ENCODE data around the gene SRGAP2. TPM values are rescaled to one million over a fixed set of nuclear protein-coding genes. Genes with fewer than 3 reads are reported as not detected.
A peak's percentile ranks its signal among the peaks of the same experiment; 100 is the strongest.
"Not testable (repeated sequence)": the region's sequence is repeated elsewhere in the genome, so short reads cannot be mapped to it uniquely, and the experiment has no call there.

The SRGAP2 gene
- total and polyA plus RNA-seq, 2 experiments from 2014 or later: 42.3 to 55.3 TPM

- DNase-seq; H3K36me3 ChIP-seq (ENCODE audit: low read depth); in situ Hi-C loops (cut with MboI); H3K27ac ChIP-seq; H3K4me3 ChIP-seq; H3K79me2 ChIP-seq (ENCODE audit: insufficient read depth); H3K4me1 ChIP-seq (ENCODE audit: insufficient read depth); H3K4me2 ChIP-seq (ENCODE audit: unreplicated experiment); H3K9ac ChIP-seq; H4K20me1 ChIP-seq (ENCODE audit: insufficient read depth); H3K9me3 ChIP-seq (ENCODE audit: low read depth); H3K9me2 ChIP-seq (ENCODE audit: insufficient read depth); H2AFZ ChIP-seq; H3K27me3 ChIP-seq (replicated peaks; ENCODE audit: insufficient read depth); H3F3A ChIP-seq (ENCODE audit: insufficient read depth): not testable (repeated sequence)
- WGBS, 2 experiments (ENCODE audit: low coverage in 1 of 2, low lambda C conversion rate in 2 of 2, missing lambda C conversion rate in 2 of 2): no CpG with 5 or more reads among the region's 2 CpGs
Measured at GRCh38 chr1:206195182-206195581, 8.2 kb upstream of the SRGAP2 start.

GRCh38 chr1:206196748-206197424 is 6.5 kb upstream of the SRGAP2 start:
- H3K4me2 ChIP-seq (ENCODE audit: unreplicated experiment); H3K4me3 ChIP-seq; H3K36me3 ChIP-seq (ENCODE audit: low read depth); H4K20me1 ChIP-seq (ENCODE audit: insufficient read depth); H3K4me1 ChIP-seq (ENCODE audit: insufficient read depth); H3K9me3 ChIP-seq (ENCODE audit: low read depth); in situ Hi-C loops (cut with MboI); H3K9ac ChIP-seq; H3K79me2 ChIP-seq (ENCODE audit: insufficient read depth); H3F3A ChIP-seq (ENCODE audit: insufficient read depth); DNase-seq; H2AFZ ChIP-seq; H3K9me2 ChIP-seq (ENCODE audit: insufficient read depth); H3K27me3 ChIP-seq (replicated peaks; ENCODE audit: insufficient read depth); H3K27ac ChIP-seq: not testable (repeated sequence)
- WGBS, 2 experiments (ENCODE audit: low coverage in 1 of 2, low lambda C conversion rate in 2 of 2, missing lambda C conversion rate in 2 of 2): 100% methylated on average over 3 of the region's 3 CpGs

DNA sequence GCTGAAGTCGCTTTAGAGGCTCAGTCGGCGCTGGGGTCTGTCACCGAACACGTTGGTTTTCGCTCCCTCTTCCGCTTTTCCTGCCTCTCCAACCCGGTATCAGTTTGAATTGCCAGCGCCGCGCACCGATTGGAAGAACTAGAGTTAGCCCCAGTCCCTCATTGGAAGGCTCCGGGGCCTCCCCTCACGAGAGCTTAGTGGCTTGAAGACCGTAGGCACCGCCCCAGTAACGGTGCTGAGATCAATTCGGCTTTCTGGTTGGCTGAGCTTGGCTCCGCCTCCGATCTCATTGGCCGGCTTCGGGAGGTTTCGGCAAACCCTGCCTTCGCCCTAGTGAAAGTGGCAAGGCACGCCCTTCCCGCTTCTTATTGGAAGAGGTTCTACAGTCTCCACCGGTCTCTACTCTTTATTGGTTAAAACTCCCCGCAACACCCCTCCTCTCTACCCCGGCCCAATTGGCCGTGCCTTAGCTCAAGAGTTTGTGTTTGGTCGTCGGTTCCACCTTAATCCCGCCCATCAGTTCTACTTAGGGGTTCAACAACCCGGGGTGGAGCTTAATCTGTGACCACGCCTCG is 465 bp upstream of the SRGAP2 start, which contains the start of gene FAM72A:
FAM72A (minus strand) TSS at position 51 of the 575 bp plus-strand sequence. CDS start 814 bp downstream, outside the sequence.
- Histone ChIP-seq H3K27ac (peak within 1 kb of the TSS; percentile 91), H3K9ac (peak within 1 kb of the TSS; percentile 89), H2AFZ (peak within 1 kb of the TSS; percentile 75), H3K4me3 (peak within 1 kb of the TSS; percentile 82)
- H3K9me3 ChIP-seq (ENCODE audit: low read depth); H3F3A ChIP-seq (ENCODE audit: insufficient read depth); in situ Hi-C loops (cut with MboI); H3K9me2 ChIP-seq (ENCODE audit: insufficient read depth); H3K4me1 ChIP-seq (ENCODE audit: insufficient read depth); H3K4me2 ChIP-seq (ENCODE audit: unreplicated experiment); H3K36me3 ChIP-seq (ENCODE audit: low read depth); H3K27me3 ChIP-seq (replicated peaks; ENCODE audit: insufficient read depth); H4K20me1 ChIP-seq (ENCODE audit: insufficient read depth); H3K79me2 ChIP-seq (ENCODE audit: insufficient read depth): not testable (repeated sequence)
- peak; percentile 98 for DNase-seq
- WGBS, 2 experiments (ENCODE audit: low coverage in 1 of 2, low lambda C conversion rate in 2 of 2, missing lambda C conversion rate in 2 of 2): 0 to 1% methylated on average over 16 to 20 of the region's 36 CpGs

DNA sequence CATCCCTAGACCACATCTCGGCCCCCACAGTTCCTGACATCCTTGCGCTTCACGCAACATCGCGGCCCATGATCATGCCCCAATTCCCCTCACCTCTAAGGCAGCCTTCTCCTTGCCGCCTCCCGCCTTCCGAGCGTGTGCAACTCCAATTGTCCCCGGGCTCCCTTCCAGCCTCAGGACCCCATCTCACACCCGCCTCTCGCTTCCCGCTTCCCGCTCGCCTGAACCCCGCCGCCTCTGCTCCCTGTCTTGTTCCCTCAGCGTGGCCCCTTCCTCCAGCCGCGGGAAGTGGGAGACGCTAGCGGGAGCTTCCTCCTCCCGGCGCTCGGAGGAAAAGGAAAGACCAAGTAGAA is 794 bp downstream of the SRGAP2 start:
- Histone ChIP-seq H3K4me3 (peak overlapping the region; percentile 69), H3K9ac (peak overlapping the region; percentile 67)
- H4K20me1 ChIP-seq (ENCODE audit: insufficient read depth); H3K9me3 ChIP-seq (ENCODE audit: low read depth); H3F3A ChIP-seq (ENCODE audit: insufficient read depth); in situ Hi-C loops (cut with MboI); H3K27me3 ChIP-seq (replicated peaks; ENCODE audit: insufficient read depth); H3K79me2 ChIP-seq (ENCODE audit: insufficient read depth); H3K9me2 ChIP-seq (ENCODE audit: insufficient read depth); H3K27ac ChIP-seq; DNase-seq; H3K36me3 ChIP-seq (ENCODE audit: low read depth); H3K4me2 ChIP-seq (ENCODE audit: unreplicated experiment); H3K4me1 ChIP-seq (ENCODE audit: insufficient read depth); H2AFZ ChIP-seq: not testable (repeated sequence)
- WGBS, 2 experiments (ENCODE audit: low coverage in 1 of 2, low lambda C conversion rate in 2 of 2, missing lambda C conversion rate in 2 of 2): 0% methylated on average over 7 of the region's 25 CpGs; no CpG with 5 or more reads in 1 of the 2 experiments

- H3K9me3 ChIP-seq (ENCODE audit: low read depth): not testable (repeated sequence)
- WGBS, 2 experiments (ENCODE audit: low coverage in 1 of 2, low lambda C conversion rate in 2 of 2, missing lambda C conversion rate in 2 of 2): 0% methylated on average over 5 to 9 of the region's 25 CpGs
- peaks cover 16% of the 10 kb centered on the region for H3K79me2 ChIP-seq (ENCODE audit: insufficient read depth)
Measured at GRCh38 chr1:206204871-206205270, 1.5 kb downstream of the SRGAP2 start.

DNA sequence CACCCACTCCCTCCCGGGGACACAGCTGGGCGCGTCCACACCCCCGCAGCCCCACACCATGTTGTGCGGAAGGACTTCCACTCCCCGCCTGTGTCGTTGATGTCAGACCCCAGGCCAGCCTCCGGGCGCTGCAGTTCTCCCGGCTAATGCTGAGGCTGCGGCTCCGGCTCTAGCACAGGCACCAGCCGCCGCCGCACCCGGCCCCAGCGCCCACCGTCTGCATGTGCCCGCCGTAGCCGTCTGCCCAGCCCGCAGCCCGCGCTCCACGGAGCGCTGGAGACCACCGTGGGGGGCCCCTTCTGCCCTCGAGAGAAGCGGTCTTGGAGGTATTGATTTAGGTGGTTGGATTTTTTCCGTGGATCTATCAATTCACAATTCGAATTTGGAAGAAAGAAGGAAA is 2.2 kb downstream of the SRGAP2 start:
- H3K9ac ChIP-seq; H3K27ac ChIP-seq; H3K9me2 ChIP-seq (ENCODE audit: insufficient read depth); H3K36me3 ChIP-seq (ENCODE audit: low read depth); H3K27me3 ChIP-seq (replicated peaks; ENCODE audit: insufficient read depth); H4K20me1 ChIP-seq (ENCODE audit: insufficient read depth); in situ Hi-C loops (cut with MboI); H2AFZ ChIP-seq; H3K4me1 ChIP-seq (ENCODE audit: insufficient read depth); DNase-seq; H3F3A ChIP-seq (ENCODE audit: insufficient read depth); H3K9me3 ChIP-seq (ENCODE audit: low read depth): not testable (repeated sequence)
- H3K4me2 ChIP-seq (ENCODE audit: unreplicated experiment): peak overlapping the region; percentile 28
- peak overlapping the region; percentile 62 for H3K4me3 ChIP-seq
- H3K79me2 ChIP-seq (ENCODE audit: insufficient read depth): peaks cover 18% of the 10 kb centered on the region
- 0 to 1% methylated on average over 5 to 14 of the region's 31 CpGs for WGBS, 2 experiments (ENCODE audit: low coverage in 1 of 2, low lambda C conversion rate in 2 of 2, missing lambda C conversion rate in 2 of 2)

More at GRCh38 chr1:206204871-206205270, 1.5 kb downstream of the SRGAP2 start:
- peak; percentile 28 for DNase-seq
- peak overlapping the region; percentile 74 for H3K4me3 ChIP-seq
- H3K36me3 ChIP-seq (ENCODE audit: low read depth); H3K9me2 ChIP-seq (ENCODE audit: insufficient read depth); H3F3A ChIP-seq (ENCODE audit: insufficient read depth); H3K4me1 ChIP-seq (ENCODE audit: insufficient read depth); in situ Hi-C loops (cut with MboI); H3K27me3 ChIP-seq (replicated peaks; ENCODE audit: insufficient read depth); H4K20me1 ChIP-seq (ENCODE audit: insufficient read depth): not testable (repeated sequence)
- peak overlapping the region; percentile 53; the same call in 1 of the 2 replicates for H2AFZ ChIP-seq
- H3K4me2 ChIP-seq (ENCODE audit: unreplicated experiment): peak overlapping the region; percentile 35
- H3K27ac ChIP-seq: peak overlapping the region; percentile 74
- H3K9ac ChIP-seq: peak overlapping the region; percentile 76

- H3K9ac ChIP-seq; H4K20me1 ChIP-seq (ENCODE audit: insufficient read depth); H3K4me1 ChIP-seq (ENCODE audit: insufficient read depth); H3K27me3 ChIP-seq (replicated peaks; ENCODE audit: insufficient read depth); H3F3A ChIP-seq (ENCODE audit: insufficient read depth); H3K27ac ChIP-seq; in situ Hi-C loops (cut with MboI); H3K36me3 ChIP-seq (ENCODE audit: low read depth); H3K4me2 ChIP-seq (ENCODE audit: unreplicated experiment); H3K4me3 ChIP-seq; H3K9me3 ChIP-seq (ENCODE audit: low read depth); H3K9me2 ChIP-seq (ENCODE audit: insufficient read depth); H2AFZ ChIP-seq; DNase-seq: not testable (repeated sequence)
- WGBS, 2 experiments (ENCODE audit: low coverage in 1 of 2, low lambda C conversion rate in 2 of 2, missing lambda C conversion rate in 2 of 2): no CpG with 5 or more reads among the region's 1 CpG
- H3K79me2 ChIP-seq (ENCODE audit: insufficient read depth): peaks cover 27% of the 10 kb centered on the region
Measured at GRCh38 chr1:206210802-206211201, 7.5 kb downstream of the SRGAP2 start.

All from GM23248 (cell line).